LNCAP (cell line): Measurements from ENCODE around the gene INSRR.

Source experiments
- CTCF ChIP-seq: fragments of 450-650 bp; IDR thresholded peaks from 2 replicates; pipeline ENCODE4 v1.5.1; 2017; ENCODE audit warnings: mild to moderate bottlenecking

Gene INSRR

GRCh38 chr1:156868341-156868740 lies 9.4 kb upstream of the INSRR start:
- TF ChIP-seq CTCF = no peak

GRCh38 chr1:156866249-156866909 lies 7.5 kb upstream of the INSRR start:
- no peak for TF ChIP-seq CTCF

GRCh38 chr1:156865865-156866248 lies 6.9 kb upstream of the INSRR start:
- no peak for TF ChIP-seq CTCF

GRCh38 chr1:156865258-156865657 lies 6.3 kb upstream of the INSRR start:
- no peak for TF ChIP-seq CTCF

GRCh38 chr1:156864796-156865195 lies 5.9 kb upstream of the INSRR start:
- TF ChIP-seq CTCF = no peak

- no peak for TF ChIP-seq CTCF
Observed at GRCh38 chr1:156863631-156864030, 4.7 kb upstream of the INSRR start.

GRCh38 chr1:156862997-156863599 lies 4.2 kb upstream of the INSRR start:
- TF ChIP-seq CTCF = no peak
